NCI-H748 treated with DMSO at 0.1 percent for 48 hours (cell line): ENCODE measurements around the gene CPLX3.

Experiments used
- DNase-seq: peaks from one replicate; lab custom pipeline; 2025; lab: John Stamatoyannopoulos, UW

CPLX3 gene

GRCh38 chr15:74829486-74829885 is 3.1 kb downstream of the CPLX3 start:
- no peak for DNase-seq

GRCh38 chr15:74829991-74830390 is 3.6 kb downstream of the CPLX3 start:
- DNase-seq = no peak

- DNase-seq = no peak
These were observed 4.4 kb downstream of the CPLX3 start for GRCh38 chr15:74830868-74831267.

- DNase-seq = no peak
These were observed 5.5 kb downstream of the CPLX3 start for GRCh38 chr15:74831813-74832495.

- no peak for DNase-seq
These were observed 6.4 kb downstream of the CPLX3 start for GRCh38 chr15:74832826-74833225.

GRCh38 chr15:74833376-74834107 is 7.1 kb downstream of the CPLX3 start:
- DNase-seq = no peak

GRCh38 chr15:74835312-74835823 is 8.9 kb downstream of the CPLX3 start:
- DNase-seq = no peak

- DNase-seq = no peak
These were observed 10.4 kb downstream of the CPLX3 start for GRCh38 chr15:74836846-74837245.

- no peak for DNase-seq
These were observed 11.2 kb downstream of the CPLX3 start for GRCh38 chr15:74837482-74838136.

GRCh38 chr15:74838137-74838516 is 11.7 kb downstream of the CPLX3 start:
- no peak for DNase-seq

GRCh38 chr15:74838746-74839525 is 12.5 kb downstream of the CPLX3 start:
- no peak for DNase-seq

- no peak for DNase-seq
These were observed 13.3 kb downstream of the CPLX3 start for GRCh38 chr15:74839526-74840395.

- DNase-seq = no peak
These were observed 14.7 kb downstream of the CPLX3 start for GRCh38 chr15:74840851-74841775.

- no peak for DNase-seq
These were observed 15.5 kb downstream of the CPLX3 start for GRCh38 chr15:74841891-74842373.

- DNase-seq = peak; percentile 79
These were observed 16.4 kb downstream of the CPLX3 start, which contains the start of gene ULK3 for GRCh38 chr15:74842581-74843444. ULK3 (minus strand) TSS chr15:74843156; CDS start chr15:74843105, 51 bp downstream.

- no peak for DNase-seq
These were observed 17.0 kb downstream of the CPLX3 start for GRCh38 chr15:74843445-74843828.

GRCh38 chr15:74843891-74844299 is 17.5 kb downstream of the CPLX3 start:
- DNase-seq = no peak

GRCh38 chr15:74844319-74845207 is 18.1 kb downstream of the CPLX3 start:
- DNase-seq = no peak
